ENCODE results near the gene CARMIL3.

Gene CARMIL3

GRCh38 chr14:24081739-24082211 is 30.0 kb downstream of the CARMIL3 start:
- H3K27me3 ChIP-seq (ENCODE audit: insufficient read depth, low read length): peaks cover 57% of the 10 kb centered on the region
- peaks cover 2% of the 10 kb centered on the region for H3K9me3 ChIP-seq (ENCODE audit: low read length)
- peaks cover 33% of the 10 kb centered on the region for H3K4me1 ChIP-seq (ENCODE audit: insufficient read depth, low read length)
- H3K36me3 ChIP-seq (ENCODE audit: insufficient read depth, low read length): no peaks in the 10 kb centered on the region
- peak overlapping the region; percentile 11 for H2AFZ ChIP-seq (ENCODE audit: low read depth, low read length)
- H3K4me3 ChIP-seq (ENCODE audit: low read length): peak overlapping the region; percentile 47

- H3K9me3 ChIP-seq (ENCODE audit: low read length): no peaks in the 10 kb centered on the region
- H3K4me3 ChIP-seq (ENCODE audit: low read length): no peak overlapping the region
- no peak overlapping the region for H2AFZ ChIP-seq (ENCODE audit: low read depth, low read length)
- H3K27me3 ChIP-seq (ENCODE audit: insufficient read depth, low read length): peaks cover 64% of the 10 kb centered on the region
- H3K4me1 ChIP-seq (ENCODE audit: insufficient read depth, low read length): peaks cover 33% of the 10 kb centered on the region
- H3K36me3 ChIP-seq (ENCODE audit: insufficient read depth, low read length): no peaks in the 10 kb centered on the region
Measured at GRCh38 chr14:24082411-24083080, 30.7 kb downstream of the CARMIL3 start.

GRCh38 chr14:24083462-24083861 is 31.7 kb downstream of the CARMIL3 start:
- H3K4me3 ChIP-seq (ENCODE audit: low read length): no peak overlapping the region
- H3K4me1 ChIP-seq (ENCODE audit: insufficient read depth, low read length): peaks cover 30% of the 10 kb centered on the region
- H3K36me3 ChIP-seq (ENCODE audit: insufficient read depth, low read length): no peaks in the 10 kb centered on the region
- H3K27me3 ChIP-seq (ENCODE audit: insufficient read depth, low read length): peaks cover 63% of the 10 kb centered on the region
- no peak overlapping the region for H2AFZ ChIP-seq (ENCODE audit: low read depth, low read length)
- no peaks in the 10 kb centered on the region for H3K9me3 ChIP-seq (ENCODE audit: low read length)

GRCh38 chr14:24084440-24084839 is 32.6 kb downstream of the CARMIL3 start:
- Histone ChIP-seq H3K27me3 (ENCODE audit: insufficient read depth, low read length) (peaks cover 63% of the 10 kb centered on the region), H3K36me3 (ENCODE audit: insufficient read depth, low read length) (no peaks in the 10 kb centered on the region), H3K9me3 (ENCODE audit: low read length) (no peaks in the 10 kb centered on the region), H3K4me3 (ENCODE audit: low read length) (no peak overlapping the region), H2AFZ (ENCODE audit: low read depth, low read length) (no peak overlapping the region), H3K4me1 (ENCODE audit: insufficient read depth, low read length) (peaks cover 20% of the 10 kb centered on the region)

- H3K36me3 ChIP-seq (ENCODE audit: insufficient read depth, low read length): no peaks in the 10 kb centered on the region
- no peak overlapping the region for H3K4me3 ChIP-seq (ENCODE audit: low read length)
- no peak overlapping the region for H2AFZ ChIP-seq (ENCODE audit: low read depth, low read length)
- H3K4me1 ChIP-seq (ENCODE audit: insufficient read depth, low read length): peaks cover 12% of the 10 kb centered on the region
- H3K9me3 ChIP-seq (ENCODE audit: low read length): no peaks in the 10 kb centered on the region
- peaks cover 58% of the 10 kb centered on the region for H3K27me3 ChIP-seq (ENCODE audit: insufficient read depth, low read length)
Measured at GRCh38 chr14:24085215-24085614, 33.4 kb downstream of the CARMIL3 start.

GRCh38 chr14:24086193-24086955 is 34.6 kb downstream of the CARMIL3 start:
- peaks cover 1% of the 10 kb centered on the region for H3K4me1 ChIP-seq (ENCODE audit: insufficient read depth, low read length)
- no peak overlapping the region for H3K4me3 ChIP-seq (ENCODE audit: low read length)
- no peak overlapping the region for H2AFZ ChIP-seq (ENCODE audit: low read depth, low read length)
- H3K9me3 ChIP-seq (ENCODE audit: low read length): no peaks in the 10 kb centered on the region
- no peaks in the 10 kb centered on the region for H3K36me3 ChIP-seq (ENCODE audit: insufficient read depth, low read length)
- H3K27me3 ChIP-seq (ENCODE audit: insufficient read depth, low read length): peaks cover 48% of the 10 kb centered on the region

- peaks cover 44% of the 10 kb centered on the region for H3K27me3 ChIP-seq (ENCODE audit: insufficient read depth, low read length)
- H3K4me3 ChIP-seq (ENCODE audit: low read length): no peak overlapping the region
- H2AFZ ChIP-seq (ENCODE audit: low read depth, low read length): no peak overlapping the region
- no peaks in the 10 kb centered on the region for H3K4me1 ChIP-seq (ENCODE audit: insufficient read depth, low read length)
- H3K36me3 ChIP-seq (ENCODE audit: insufficient read depth, low read length): no peaks in the 10 kb centered on the region
- H3K9me3 ChIP-seq (ENCODE audit: low read length): no peaks in the 10 kb centered on the region
Measured at GRCh38 chr14:24087004-24087403, 35.2 kb downstream of the CARMIL3 start.

- no peak overlapping the region for H2AFZ ChIP-seq (ENCODE audit: low read depth, low read length)
- H3K27me3 ChIP-seq (ENCODE audit: insufficient read depth, low read length): peaks cover 33% of the 10 kb centered on the region
- H3K4me1 ChIP-seq (ENCODE audit: insufficient read depth, low read length): no peaks in the 10 kb centered on the region
- no peaks in the 10 kb centered on the region for H3K9me3 ChIP-seq (ENCODE audit: low read length)
- H3K4me3 ChIP-seq (ENCODE audit: low read length): no peak overlapping the region
- H3K36me3 ChIP-seq (ENCODE audit: insufficient read depth, low read length): no peaks in the 10 kb centered on the region
Measured at GRCh38 chr14:24088095-24088494, 36.3 kb downstream of the CARMIL3 start.

GRCh38 chr14:24089890-24090289 is 38.1 kb downstream of the CARMIL3 start:
- peaks cover 19% of the 10 kb centered on the region for H3K27me3 ChIP-seq (ENCODE audit: insufficient read depth, low read length)
- no peaks in the 10 kb centered on the region for H3K36me3 ChIP-seq (ENCODE audit: insufficient read depth, low read length)
- H3K9me3 ChIP-seq (ENCODE audit: low read length): no peaks in the 10 kb centered on the region
- no peak overlapping the region for H2AFZ ChIP-seq (ENCODE audit: low read depth, low read length)
- H3K4me1 ChIP-seq (ENCODE audit: insufficient read depth, low read length): peaks cover 2% of the 10 kb centered on the region
- no peak overlapping the region for H3K4me3 ChIP-seq (ENCODE audit: low read length)

GRCh38 chr14:24092110-24092504 is 40.3 kb downstream of the CARMIL3 start:
- Histone ChIP-seq H3K9me3 (ENCODE audit: low read length) (no peaks in the 10 kb centered on the region), H3K27me3 (ENCODE audit: insufficient read depth, low read length) (peaks cover 15% of the 10 kb centered on the region), H2AFZ (ENCODE audit: low read depth, low read length) (no peak overlapping the region), H3K4me3 (ENCODE audit: low read length) (no peak overlapping the region), H3K4me1 (ENCODE audit: insufficient read depth, low read length) (peaks cover 2% of the 10 kb centered on the region), H3K36me3 (ENCODE audit: insufficient read depth, low read length) (no peaks in the 10 kb centered on the region)

- Histone ChIP-seq H3K4me3 (ENCODE audit: low read length) (no peak overlapping the region), H2AFZ (ENCODE audit: low read depth, low read length) (no peak overlapping the region), H3K4me1 (ENCODE audit: insufficient read depth, low read length) (peaks cover 2% of the 10 kb centered on the region), H3K27me3 (ENCODE audit: insufficient read depth, low read length) (peaks cover 9% of the 10 kb centered on the region), H3K9me3 (ENCODE audit: low read length) (no peaks in the 10 kb centered on the region), H3K36me3 (ENCODE audit: insufficient read depth, low read length) (no peaks in the 10 kb centered on the region)
Measured at GRCh38 chr14:24092505-24093206, 40.8 kb downstream of the CARMIL3 start.

- no peaks in the 10 kb centered on the region for H3K36me3 ChIP-seq (ENCODE audit: insufficient read depth, low read length)
- H3K27me3 ChIP-seq (ENCODE audit: insufficient read depth, low read length): peaks cover 9% of the 10 kb centered on the region
- H2AFZ ChIP-seq (ENCODE audit: low read depth, low read length): peak overlapping the region; percentile 90
- H3K4me1 ChIP-seq (ENCODE audit: insufficient read depth, low read length): peaks cover 2% of the 10 kb centered on the region
- no peaks in the 10 kb centered on the region for H3K9me3 ChIP-seq (ENCODE audit: low read length)
- peak overlapping the region; percentile 56 for H3K4me3 ChIP-seq (ENCODE audit: low read length)
Measured at GRCh38 chr14:24093207-24093900, 41.5 kb downstream of the CARMIL3 start.

All from neuron (in vitro differentiated cells).